ENCODE results near the gene TNFRSF11A.

Gene TNFRSF11A

DNA sequence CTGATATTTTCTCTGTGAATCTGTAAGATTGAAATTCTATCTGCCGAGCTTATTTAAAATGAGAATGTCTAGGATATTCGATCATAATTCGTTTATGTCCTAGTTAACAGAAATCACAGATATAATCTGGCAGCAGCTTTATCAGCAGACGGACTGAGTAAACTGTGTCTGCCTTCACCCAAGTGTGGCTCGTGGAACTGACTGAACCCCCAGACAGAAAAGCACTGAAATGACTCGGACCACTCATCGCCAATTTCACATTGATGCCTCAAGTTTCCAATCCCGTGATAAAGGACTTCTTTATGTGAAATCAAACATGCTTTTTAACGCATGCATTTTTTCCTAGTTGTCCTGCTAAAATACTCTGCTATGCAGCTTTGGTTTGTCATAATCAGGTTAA, 15.9 kb downstream of the TNFRSF11A start:
- peaks cover 0 to 3% (median 2%) of the 10 kb centered on the region in 5 donors for H3K27me3 ChIP-seq (ENCODE audit: control insufficient read depth in 5 of 5, insufficient read depth in 4 of 5, low read length in 5 of 5)
- no peaks in the 10 kb centered on the region for H3K36me3 ChIP-seq (ENCODE audit: control insufficient read depth in 5 of 5, insufficient read depth in 5 of 5, low read length in 5 of 5)
- no peak overlapping the region for H3K9ac ChIP-seq (ENCODE audit: low read length in 5 of 5)
- H3K4me3 ChIP-seq (ENCODE audit: low read depth in 1 of 5, low read length in 5 of 5) = no peak overlapping the region
- no peak overlapping the region for H3K27ac ChIP-seq (ENCODE audit: low read depth, low read length)
- no peaks in the 10 kb centered on the region for H3K9me3 ChIP-seq (ENCODE audit: control insufficient read depth in 5 of 5, low read length in 5 of 5)
- H3K4me1 ChIP-seq (ENCODE audit: control insufficient read depth in 5 of 5, insufficient read depth in 5 of 5, low read length in 5 of 5) = peaks cover 0 to 8% (median 0%) of the 10 kb centered on the region in 5 donors

DNA sequence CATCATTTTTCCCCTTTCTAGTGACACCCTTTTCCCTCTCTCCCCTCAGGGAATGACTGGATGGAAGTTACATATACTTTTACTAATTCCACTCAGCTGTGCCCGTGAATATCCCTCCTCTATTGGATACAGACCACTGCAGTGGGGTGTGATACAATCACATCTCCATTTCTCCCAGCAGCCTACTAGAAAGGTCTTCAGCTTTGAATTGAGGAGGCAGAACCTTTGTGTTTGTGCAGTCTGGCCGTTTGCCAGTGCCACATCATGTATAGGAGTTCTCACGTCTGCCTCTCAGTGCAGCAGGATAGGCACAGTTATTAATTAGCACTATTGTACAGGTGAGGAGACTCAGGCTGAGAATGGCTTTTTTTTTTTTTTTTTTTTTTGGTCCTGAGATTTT, 16.4 kb downstream of the TNFRSF11A start:
- Histone ChIP-seq H3K27me3 (ENCODE audit: control insufficient read depth in 5 of 5, insufficient read depth in 4 of 5, low read length in 5 of 5) (peaks cover 0 to 6% (median 2%) of the 10 kb centered on the region in 5 donors), H3K4me3 (ENCODE audit: low read depth in 1 of 5, low read length in 5 of 5) (no peak overlapping the region), H3K9me3 (ENCODE audit: control insufficient read depth in 5 of 5, low read length in 5 of 5) (no peaks in the 10 kb centered on the region)

DNA sequence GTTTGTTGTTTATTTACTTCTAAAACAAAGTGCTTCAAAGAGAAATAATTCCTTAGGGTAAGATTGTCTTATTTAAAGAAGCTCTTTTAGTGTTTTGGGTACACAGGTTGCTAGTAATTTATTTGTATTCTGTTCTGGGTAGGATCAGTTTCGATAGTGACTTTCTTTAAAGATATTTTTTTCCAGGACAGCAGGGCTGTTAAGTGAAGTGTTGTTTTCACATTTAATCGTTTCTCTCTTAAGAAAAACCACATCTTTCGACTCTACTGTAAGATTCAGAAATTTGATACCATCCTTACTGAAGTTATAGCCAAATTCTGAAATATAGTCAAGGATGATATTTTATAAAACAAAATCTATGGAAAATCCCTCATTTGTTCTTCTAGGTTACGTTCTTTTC, 17.8 kb downstream of the TNFRSF11A start:
- Histone ChIP-seq H3K27ac (ENCODE audit: low read depth, low read length) (no peak overlapping the region), H3K9me3 (ENCODE audit: control insufficient read depth in 5 of 5, low read length in 5 of 5) (no peaks in the 10 kb centered on the region), H3K36me3 (ENCODE audit: control insufficient read depth in 5 of 5, insufficient read depth in 5 of 5, low read length in 5 of 5) (no peaks in the 10 kb centered on the region), H3K4me3 (ENCODE audit: low read depth in 1 of 5, low read length in 5 of 5) (no peak overlapping the region), H3K9ac (ENCODE audit: low read length in 5 of 5) (no peak overlapping the region), H3K4me1 (ENCODE audit: control insufficient read depth in 5 of 5, insufficient read depth in 5 of 5, low read length in 5 of 5) (peaks cover 0 to 8% (median 0%) of the 10 kb centered on the region in 5 donors), H3K27me3 (ENCODE audit: control insufficient read depth in 5 of 5, insufficient read depth in 4 of 5, low read length in 5 of 5) (peaks cover 0 to 7% (median 2%) of the 10 kb centered on the region in 5 donors)

More for the DNA sequence above, 16.4 kb downstream of the TNFRSF11A start:
- no peak overlapping the region for H3K9ac ChIP-seq (ENCODE audit: low read length in 5 of 5)
- H3K4me1 ChIP-seq (ENCODE audit: control insufficient read depth in 5 of 5, insufficient read depth in 5 of 5, low read length in 5 of 5) = peaks cover 0 to 8% (median 0%) of the 10 kb centered on the region in 5 donors
- H3K36me3 ChIP-seq (ENCODE audit: control insufficient read depth in 5 of 5, insufficient read depth in 5 of 5, low read length in 5 of 5) = no peaks in the 10 kb centered on the region
- H3K27ac ChIP-seq (ENCODE audit: low read depth, low read length) = no peak overlapping the region

DNA sequence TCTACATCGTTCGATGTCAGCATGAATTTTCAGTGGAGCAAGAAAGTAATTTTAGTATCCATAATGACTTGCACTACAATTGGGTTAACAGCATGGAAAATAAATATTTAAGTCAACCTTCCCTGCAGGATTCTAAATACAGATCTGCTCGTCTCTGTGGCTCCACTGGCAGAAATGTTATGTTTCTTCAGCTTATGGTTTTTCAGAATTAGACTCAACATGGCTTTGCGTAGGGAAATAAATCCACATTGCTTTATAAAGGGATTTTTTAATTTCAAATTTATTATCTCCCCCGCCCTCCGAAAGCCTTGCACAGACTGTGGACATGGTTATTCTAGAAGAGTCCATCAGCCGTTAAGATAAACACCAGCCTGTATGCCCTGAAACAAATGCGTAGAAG, 18.2 kb downstream of the TNFRSF11A start:
- no peak overlapping the region for H3K9ac ChIP-seq (ENCODE audit: low read length in 5 of 5)
- no peak overlapping the region for H3K27ac ChIP-seq (ENCODE audit: low read depth, low read length)
- peaks cover 0 to 8% (median 0%) of the 10 kb centered on the region in 5 donors for H3K4me1 ChIP-seq (ENCODE audit: control insufficient read depth in 5 of 5, insufficient read depth in 5 of 5, low read length in 5 of 5)
- H3K4me3 ChIP-seq (ENCODE audit: low read depth in 1 of 5, low read length in 5 of 5) = no peak overlapping the region
- H3K27me3 ChIP-seq (ENCODE audit: control insufficient read depth in 5 of 5, insufficient read depth in 4 of 5, low read length in 5 of 5) = peaks cover 0 to 4% (median 2%) of the 10 kb centered on the region in 5 donors
- H3K9me3 ChIP-seq (ENCODE audit: control insufficient read depth in 5 of 5, low read length in 5 of 5) = no peaks in the 10 kb centered on the region
- no peaks in the 10 kb centered on the region for H3K36me3 ChIP-seq (ENCODE audit: control insufficient read depth in 5 of 5, insufficient read depth in 5 of 5, low read length in 5 of 5)

DNA sequence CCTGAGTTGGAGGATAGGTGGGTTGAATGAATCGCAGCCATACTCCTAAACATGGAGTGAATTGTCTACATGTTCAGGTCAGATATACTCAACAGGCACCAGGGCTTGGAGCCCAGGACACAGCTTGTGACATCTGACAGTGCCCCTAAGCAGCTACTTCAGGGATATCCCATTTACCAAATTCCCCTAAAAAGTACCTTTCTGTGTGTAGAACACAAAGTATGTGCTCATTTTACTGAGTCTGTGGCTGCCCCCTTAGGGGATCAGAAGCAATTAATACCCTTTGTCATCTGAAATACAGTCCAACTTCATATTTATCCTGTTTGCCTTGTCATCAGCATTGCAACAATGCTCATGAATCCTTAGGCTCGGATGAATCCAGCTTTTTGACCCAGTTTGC, 20.8 kb downstream of the TNFRSF11A start:
- H3K27ac ChIP-seq (ENCODE audit: low read depth, low read length) = no peak overlapping the region
- H3K9me3 ChIP-seq (ENCODE audit: control insufficient read depth in 5 of 5, low read length in 5 of 5) = no peaks in the 10 kb centered on the region
- H3K4me3 ChIP-seq (ENCODE audit: low read depth in 1 of 5, low read length in 5 of 5) = no peak overlapping the region
- H3K4me1 ChIP-seq (ENCODE audit: control insufficient read depth in 5 of 5, insufficient read depth in 5 of 5, low read length in 5 of 5) = no peaks in the 10 kb centered on the region
- H3K27me3 ChIP-seq (ENCODE audit: control insufficient read depth in 5 of 5, insufficient read depth in 4 of 5, low read length in 5 of 5) = peaks cover 0 to 4% (median 0%) of the 10 kb centered on the region in 5 donors
- no peak overlapping the region for H3K9ac ChIP-seq (ENCODE audit: low read length in 5 of 5)
- no peaks in the 10 kb centered on the region for H3K36me3 ChIP-seq (ENCODE audit: control insufficient read depth in 5 of 5, insufficient read depth in 5 of 5, low read length in 5 of 5)

DNA sequence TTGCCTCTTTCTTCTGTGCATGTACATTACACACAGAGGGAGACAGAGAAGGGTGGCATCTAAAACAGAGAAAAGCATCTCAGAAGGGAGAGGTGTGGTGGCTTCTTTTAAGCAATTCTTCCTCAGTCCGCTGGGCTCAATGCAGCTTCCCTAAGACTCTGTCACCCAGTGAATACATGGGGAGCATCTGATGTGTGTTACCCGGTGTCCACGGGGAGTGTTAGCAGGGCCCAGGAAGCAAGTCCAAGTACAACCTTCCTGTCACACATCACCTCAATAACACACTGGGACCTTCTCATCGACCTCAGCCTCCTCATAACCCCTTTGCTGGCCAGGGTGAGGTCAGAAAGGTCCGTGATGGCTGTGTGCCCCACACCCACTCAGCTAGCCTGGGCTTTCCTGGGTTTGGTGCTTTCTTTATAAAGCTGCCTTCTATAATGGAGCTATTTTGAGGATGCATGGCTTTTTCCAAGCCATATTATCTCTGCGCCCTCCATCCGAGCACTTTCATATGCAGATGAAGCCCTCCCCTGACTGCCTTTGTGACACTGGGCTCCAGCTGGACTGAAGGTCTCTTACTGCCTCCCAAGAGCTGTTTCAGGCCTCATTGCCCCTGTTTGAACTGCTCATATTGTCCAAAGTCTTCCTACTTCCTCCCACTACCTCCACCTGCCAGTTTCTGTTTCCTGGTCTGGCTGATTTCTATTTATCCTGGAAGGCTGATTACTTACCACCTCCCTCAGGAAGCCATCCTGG, 21.4 kb downstream of the TNFRSF11A start:
- Histone ChIP-seq H3K9me3 (ENCODE audit: control insufficient read depth in 5 of 5, low read length in 5 of 5) (no peaks in the 10 kb centered on the region), H3K36me3 (ENCODE audit: control insufficient read depth in 5 of 5, insufficient read depth in 5 of 5, low read length in 5 of 5) (no peaks in the 10 kb centered on the region), H3K9ac (ENCODE audit: low read length in 5 of 5) (no peak overlapping the region), H3K4me1 (ENCODE audit: control insufficient read depth in 5 of 5, insufficient read depth in 5 of 5, low read length in 5 of 5) (no peaks in the 10 kb centered on the region), H3K27ac (ENCODE audit: low read depth, low read length) (no peak overlapping the region), H3K27me3 (ENCODE audit: control insufficient read depth in 5 of 5, insufficient read depth in 4 of 5, low read length in 5 of 5) (peaks cover 0 to 4% (median 0%) of the 10 kb centered on the region in 5 donors), H3K4me3 (ENCODE audit: low read depth in 1 of 5, low read length in 5 of 5) (no peak overlapping the region)

DNA sequence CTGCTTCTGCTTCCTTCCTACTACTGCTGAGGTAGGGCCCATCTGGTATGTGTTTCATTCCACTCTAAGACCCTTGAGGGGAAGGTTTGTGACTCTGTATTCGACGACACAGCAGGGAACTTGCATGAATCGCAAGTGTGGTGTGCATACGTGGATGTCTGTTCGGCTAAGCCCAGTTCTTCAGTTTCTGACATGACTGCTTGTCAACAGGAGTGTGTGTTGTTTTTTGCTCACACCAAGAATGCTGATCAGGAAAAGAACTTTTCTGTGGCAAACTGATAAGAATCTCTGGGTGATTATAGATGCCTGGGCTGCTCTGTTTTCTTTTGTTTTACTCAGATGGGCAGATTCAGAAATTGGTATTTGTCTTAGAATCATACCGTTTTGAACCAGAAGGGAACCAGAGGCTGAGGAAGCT, 22.0 kb downstream of the TNFRSF11A start:
- H3K4me1 ChIP-seq (ENCODE audit: control insufficient read depth in 5 of 5, insufficient read depth in 5 of 5, low read length in 5 of 5) = no peaks in the 10 kb centered on the region
- H3K36me3 ChIP-seq (ENCODE audit: control insufficient read depth in 5 of 5, insufficient read depth in 5 of 5, low read length in 5 of 5) = no peaks in the 10 kb centered on the region
- H3K27me3 ChIP-seq (ENCODE audit: control insufficient read depth in 5 of 5, insufficient read depth in 4 of 5, low read length in 5 of 5) = peaks cover 0 to 4% (median 0%) of the 10 kb centered on the region in 5 donors
- no peak overlapping the region for H3K27ac ChIP-seq (ENCODE audit: low read depth, low read length)
- H3K9me3 ChIP-seq (ENCODE audit: control insufficient read depth in 5 of 5, low read length in 5 of 5) = no peaks in the 10 kb centered on the region
- no peak overlapping the region for H3K4me3 ChIP-seq (ENCODE audit: low read depth in 1 of 5, low read length in 5 of 5)
- no peak overlapping the region for H3K9ac ChIP-seq (ENCODE audit: low read length in 5 of 5)

DNA sequence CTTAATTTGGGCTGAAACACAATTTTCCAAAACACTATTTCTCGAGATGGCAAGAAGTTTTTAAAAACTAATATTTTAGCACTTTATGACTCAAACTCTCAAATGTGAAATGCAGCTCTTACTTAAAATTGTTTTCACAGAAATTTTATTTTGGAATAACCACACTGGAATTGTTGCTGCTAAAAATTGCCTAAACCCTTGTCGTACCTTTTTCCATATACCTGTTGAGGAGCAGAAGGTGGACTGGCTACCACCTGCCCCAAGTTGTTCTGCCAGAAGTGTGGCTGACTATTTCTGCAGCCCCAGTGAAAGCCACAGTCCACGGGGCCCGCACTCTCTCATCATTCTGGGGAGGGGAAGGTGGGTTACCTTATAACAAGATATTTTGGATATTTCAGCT, 23.4 kb downstream of the TNFRSF11A start:
- Histone ChIP-seq H3K27me3 (ENCODE audit: control insufficient read depth in 5 of 5, insufficient read depth in 4 of 5, low read length in 5 of 5) (peaks cover 0 to 4% (median 0%) of the 10 kb centered on the region in 5 donors), H3K36me3 (ENCODE audit: control insufficient read depth in 5 of 5, insufficient read depth in 5 of 5, low read length in 5 of 5) (no peaks in the 10 kb centered on the region), H3K4me3 (ENCODE audit: low read depth in 1 of 5, low read length in 5 of 5) (no peak overlapping the region), H3K4me1 (ENCODE audit: control insufficient read depth in 5 of 5, insufficient read depth in 5 of 5, low read length in 5 of 5) (no peaks in the 10 kb centered on the region), H3K27ac (ENCODE audit: low read depth, low read length) (no peak overlapping the region), H3K9me3 (ENCODE audit: control insufficient read depth in 5 of 5, low read length in 5 of 5) (no peaks in the 10 kb centered on the region), H3K9ac (ENCODE audit: low read length in 5 of 5) (no peak overlapping the region)

DNA sequence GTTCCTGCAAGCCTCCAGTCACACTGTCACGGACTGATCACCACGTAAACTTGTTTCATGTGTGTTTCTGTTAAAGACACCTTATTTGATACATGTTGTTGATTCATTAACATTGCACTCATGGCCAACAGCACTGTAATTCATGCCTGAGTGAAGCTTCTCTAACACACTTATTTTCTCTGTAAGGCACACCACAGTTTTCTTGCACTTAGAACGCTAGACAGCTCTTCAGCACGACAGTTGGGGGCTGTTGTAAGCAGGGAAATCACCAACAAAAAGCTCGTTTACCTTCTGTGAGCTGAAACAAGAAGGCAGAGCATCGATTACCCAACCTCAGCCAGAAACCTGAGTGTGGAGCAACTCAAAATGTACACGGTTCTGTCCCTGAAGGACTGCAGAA, 28.1 kb downstream of the TNFRSF11A start:
- Histone ChIP-seq H3K27ac (ENCODE audit: low read depth, low read length) (no peak overlapping the region), H3K9me3 (ENCODE audit: control insufficient read depth in 5 of 5, low read length in 5 of 5) (no peaks in the 10 kb centered on the region), H3K9ac (ENCODE audit: low read length in 5 of 5) (no peak overlapping the region), H3K36me3 (ENCODE audit: control insufficient read depth in 5 of 5, insufficient read depth in 5 of 5, low read length in 5 of 5) (peaks cover 0 to 3% (median 0%) of the 10 kb centered on the region in 5 donors), H3K4me1 (ENCODE audit: control insufficient read depth in 5 of 5, insufficient read depth in 5 of 5, low read length in 5 of 5) (no peaks in the 10 kb centered on the region), H3K4me3 (ENCODE audit: low read depth in 1 of 5, low read length in 5 of 5) (no peak overlapping the region), H3K27me3 (ENCODE audit: control insufficient read depth in 5 of 5, insufficient read depth in 4 of 5, low read length in 5 of 5) (no peaks in the 10 kb centered on the region)

DNA sequence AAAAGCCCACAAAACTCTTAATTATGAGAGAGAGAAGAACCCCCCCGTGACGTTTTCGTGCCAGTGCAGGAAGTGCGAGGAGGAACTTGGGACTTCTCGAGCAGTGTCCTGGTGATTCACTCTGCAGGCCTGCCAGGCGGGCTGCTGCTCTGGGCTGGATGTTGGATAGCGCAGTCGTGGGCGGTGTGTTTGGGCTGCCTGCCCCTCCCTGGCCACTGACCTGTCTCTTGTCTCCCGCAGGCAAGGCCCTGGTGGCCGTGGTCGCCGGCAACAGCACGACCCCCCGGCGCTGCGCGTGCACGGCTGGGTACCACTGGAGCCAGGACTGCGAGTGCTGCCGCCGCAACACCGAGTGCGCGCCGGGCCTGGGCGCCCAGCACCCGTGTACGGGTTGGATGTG, 29.0 kb downstream of the TNFRSF11A start:
- no peak overlapping the region for H3K4me3 ChIP-seq (ENCODE audit: low read depth in 1 of 5, low read length in 5 of 5)

More for the DNA sequence above, 29.0 kb downstream of the TNFRSF11A start:
- Histone ChIP-seq H3K9me3 (ENCODE audit: control insufficient read depth in 5 of 5, low read length in 5 of 5) (no peaks in the 10 kb centered on the region), H3K27ac (ENCODE audit: low read depth, low read length) (no peak overlapping the region), H3K4me1 (ENCODE audit: control insufficient read depth in 5 of 5, insufficient read depth in 5 of 5, low read length in 5 of 5) (no peaks in the 10 kb centered on the region), H3K36me3 (ENCODE audit: control insufficient read depth in 5 of 5, insufficient read depth in 5 of 5, low read length in 5 of 5) (peaks cover 0 to 3% (median 0%) of the 10 kb centered on the region in 5 donors), H3K9ac (ENCODE audit: low read length in 5 of 5) (no peak overlapping the region), H3K27me3 (ENCODE audit: control insufficient read depth in 5 of 5, insufficient read depth in 4 of 5, low read length in 5 of 5) (no peaks in the 10 kb centered on the region)

All from subcutaneous abdominal adipose tissue (tissue), 5 donors.